HG03280 (cell line): Measurements from ENCODE around the gene OR1S2.
"Not testable (repeated sequence)": the region's sequence is repeated elsewhere in the genome, so short reads cannot be mapped to it uniquely, and the experiment has no call there.

Source experiments
- ATAC-seq: cut with Tn5 transposase; IDR thresholded peaks from one replicate; pipeline ENCODE4 v1.9.1; 2021; ENCODE audit warnings: mild to moderate bottlenecking, moderate library complexity; ENCODE audit not compliant: unreplicated experiment

The OR1S2 gene

GRCh38 chr11:58204042-58204441 is at the start of gene OR1S2:
TSS of gene OR1S2 (minus strand) at chr11:58204142. CDS start at chr11:58204142, 0 bp downstream.
- ATAC-seq, result no peak

DNA sequence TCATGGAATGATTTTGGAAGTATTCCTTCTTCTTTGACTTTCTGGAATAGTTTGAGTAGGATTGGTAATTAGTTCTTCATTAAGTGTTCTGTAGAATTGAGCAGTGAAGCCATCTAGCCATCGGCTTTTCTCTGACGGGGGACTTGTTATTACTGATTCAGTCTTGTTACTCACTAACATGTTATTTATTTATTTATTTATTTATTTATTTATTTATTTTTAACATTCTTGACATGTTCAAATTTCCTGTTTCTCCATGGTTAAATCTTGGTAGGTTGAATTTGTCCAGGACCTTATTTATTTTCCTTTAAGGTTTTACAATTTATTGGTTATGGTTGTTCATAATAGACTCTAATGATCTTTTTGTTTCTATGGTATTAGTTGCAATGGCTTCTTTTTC is 40.0 kb upstream of the OR1S2 start:
- ATAC-seq, result no peak

- ATAC-seq, result no peak
Observed at GRCh38 chr11:58227956-58228615, 24.1 kb upstream of the OR1S2 start.

DNA sequence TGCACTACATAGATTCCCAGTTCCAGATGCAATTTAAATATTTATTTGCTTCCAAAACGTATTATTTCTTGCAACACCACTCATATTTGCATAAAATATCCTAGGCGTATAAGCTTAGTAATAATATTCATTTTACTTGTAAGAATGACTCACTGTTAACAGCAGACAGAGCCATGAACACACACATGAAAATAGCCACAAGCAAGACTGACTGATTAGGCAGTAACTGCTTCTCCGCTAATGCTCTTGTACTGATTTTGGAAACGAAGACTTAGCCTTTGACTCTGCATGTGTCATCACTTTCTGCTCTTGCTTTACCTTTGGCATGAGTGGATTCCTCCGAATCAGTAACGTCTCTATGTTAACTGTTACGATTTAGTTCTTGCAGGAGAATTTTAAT is 18.8 kb upstream of the OR1S2 start:
- no peak for ATAC-seq

- ATAC-seq, result no peak
Observed at GRCh38 chr11:58216476-58216875, 12.5 kb upstream of the OR1S2 start.

GRCh38 chr11:58212420-58212819 is 8.5 kb upstream of the OR1S2 start, which contains the start of gene OR1S1:
TSS of gene OR1S1 (plus strand) at chr11:58212720.
- ATAC-seq, result not testable (repeated sequence)

- no peak for ATAC-seq
Observed at GRCh38 chr11:58199271-58199670, 4.7 kb downstream of the OR1S2 start.

DNA sequence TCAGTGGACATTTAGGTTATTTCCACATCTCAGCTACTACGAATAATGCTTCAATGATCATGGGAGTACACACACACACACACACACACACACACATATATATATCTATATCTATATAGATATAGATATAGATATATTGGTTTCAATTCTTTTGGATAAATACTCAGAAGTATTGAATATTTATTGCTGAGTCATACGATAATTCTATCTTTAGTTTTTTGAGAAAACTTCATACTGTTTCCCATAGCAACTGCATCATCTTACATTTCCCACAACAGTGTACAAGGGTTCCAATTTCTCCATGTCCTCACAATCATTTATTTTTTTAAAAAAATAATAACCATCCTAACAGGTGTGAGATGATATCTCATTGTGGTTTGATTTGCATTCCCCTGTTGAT is 8.0 kb downstream of the OR1S2 start:
- no peak for ATAC-seq

DNA sequence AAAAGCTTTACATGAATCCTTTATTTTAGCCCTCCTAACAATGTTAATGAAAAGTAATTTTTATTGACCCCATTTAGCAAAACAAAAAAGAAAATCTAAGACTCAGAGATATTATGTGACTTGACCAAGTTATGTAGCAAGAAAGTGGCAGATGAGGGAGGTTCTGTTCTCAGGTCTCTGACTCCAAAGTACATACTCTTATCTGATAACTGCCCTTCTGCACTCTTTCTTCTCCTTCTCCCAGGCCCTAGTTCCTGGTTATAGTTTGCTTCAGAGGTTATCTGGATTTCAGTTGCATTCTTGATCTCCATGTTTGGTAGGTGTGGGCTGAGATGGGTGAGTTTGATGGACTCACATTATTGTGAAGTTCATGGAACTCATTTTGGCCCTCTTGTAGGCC is 10.6 kb downstream of the OR1S2 start:
- no peak for ATAC-seq

DNA sequence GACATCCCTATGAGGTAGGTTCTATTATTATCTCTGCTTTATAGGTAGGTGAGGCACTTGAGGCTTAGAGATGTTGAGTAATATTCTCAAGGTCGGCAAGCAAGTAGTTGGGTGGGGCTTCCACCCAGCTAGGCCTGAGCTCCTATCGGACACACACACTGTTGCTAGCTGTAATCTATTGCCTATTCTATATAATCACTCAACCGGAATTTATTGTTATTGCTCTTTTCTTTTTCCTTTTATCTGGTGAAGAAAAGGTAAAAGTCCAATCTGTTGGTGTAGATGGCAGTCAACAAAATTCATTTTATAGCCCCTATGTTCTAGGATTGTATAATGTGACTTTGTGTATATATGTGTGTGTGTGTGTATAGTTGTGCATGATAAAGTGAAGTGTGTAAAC is 11.7 kb downstream of the OR1S2 start:
- ATAC-seq, result no peak

DNA sequence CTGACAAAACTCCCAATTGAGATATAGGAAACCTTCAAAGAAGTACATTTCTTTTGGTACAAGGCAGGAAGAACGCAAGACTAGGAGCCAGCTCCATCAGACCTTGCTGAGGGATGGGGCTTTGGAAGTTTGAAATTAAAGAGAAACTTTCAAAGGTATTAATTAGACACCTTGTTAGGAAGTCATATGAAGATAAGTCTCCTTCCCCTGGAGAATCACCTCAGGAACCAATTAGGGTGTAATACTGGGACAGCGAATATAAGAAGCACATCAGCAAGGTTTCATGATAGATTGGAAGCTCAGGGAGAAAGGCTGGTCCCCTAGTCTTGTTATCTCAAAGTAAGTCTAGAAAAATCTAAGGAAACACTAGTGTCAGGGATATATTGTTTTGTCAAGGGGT is 15.2 kb downstream of the OR1S2 start, which contains the start of gene OR9Q2:
Gene OR9Q2 (plus strand): TSS at position 301 of the 400 bp plus-strand sequence. CDS start 1,421 bp downstream, outside the sequence.
- no peak for ATAC-seq

GRCh38 chr11:58186938-58187337 is 17.0 kb downstream of the OR1S2 start:
- no peak for ATAC-seq

DNA sequence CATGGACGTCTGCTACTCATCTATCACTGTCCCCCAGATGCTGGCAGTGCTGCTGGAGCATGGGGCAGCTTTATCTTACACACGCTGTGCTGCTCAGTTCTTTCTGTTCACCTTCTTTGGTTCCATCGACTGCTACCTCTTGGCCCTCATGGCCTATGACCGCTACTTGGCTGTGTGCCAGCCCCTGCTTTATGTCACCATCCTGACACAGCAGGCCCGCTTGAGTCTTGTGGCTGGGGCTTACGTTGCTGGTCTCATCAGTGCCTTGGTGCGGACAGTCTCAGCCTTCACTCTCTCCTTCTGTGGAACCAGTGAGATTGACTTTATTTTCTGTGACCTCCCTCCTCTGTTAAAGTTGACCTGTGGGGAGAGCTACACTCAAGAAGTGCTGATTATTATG is 24.3 kb downstream of the OR1S2 start:
- no peak for ATAC-seq

GRCh38 chr11:58178444-58178843 is 25.5 kb downstream of the OR1S2 start:
- no peak for ATAC-seq

DNA sequence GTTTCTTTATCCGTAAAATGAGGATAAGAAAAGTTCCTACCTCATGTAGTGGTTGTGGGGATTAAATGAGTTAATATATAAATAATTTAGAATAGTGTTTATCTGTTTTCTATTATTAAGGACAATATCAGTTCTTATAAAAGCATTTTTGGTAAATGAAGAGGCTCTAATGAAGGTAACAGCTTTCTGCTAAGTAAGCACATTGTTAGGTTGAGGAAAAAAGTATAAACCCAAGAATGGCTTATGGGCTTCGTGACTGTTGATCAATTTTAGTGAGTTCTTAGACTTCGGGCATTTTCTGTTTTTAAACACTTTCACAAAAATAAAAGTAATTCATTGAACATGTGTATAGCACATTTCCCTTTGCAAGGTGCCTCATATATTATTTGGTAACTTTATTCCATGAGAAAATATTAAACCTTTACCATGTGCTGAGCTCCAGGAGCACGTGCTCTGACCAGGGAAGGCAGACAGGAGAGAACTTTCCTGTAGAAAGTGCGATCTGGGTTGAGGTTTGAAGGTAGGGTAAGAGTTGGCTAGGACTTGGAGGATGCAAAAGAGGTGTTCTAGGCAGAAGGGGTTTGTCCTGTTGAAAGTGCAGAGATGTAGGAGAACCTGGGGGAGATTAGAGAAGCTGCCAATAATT is 26.4 kb downstream of the OR1S2 start:
- no peak for ATAC-seq

GRCh38 chr11:58165504-58166106 is 38.3 kb downstream of the OR1S2 start:
- ATAC-seq, result no peak

- no peak for ATAC-seq
Observed at GRCh38 chr11:58164990-58165389, 39.0 kb downstream of the OR1S2 start.

GRCh38 chr11:58164389-58164788 is 39.6 kb downstream of the OR1S2 start:
- ATAC-seq, result no peak
